ENCODE measurements around the gene ROBO1. TPM values are rescaled to one million over a fixed set of nuclear protein-coding genes. Genes with fewer than 3 reads are reported as not detected.

ROBO1 gene
- total and polyA plus RNA-seq, 2 of the 8 experiments (the other 6 are each of a cell fraction or from before 2014, with no cell fraction given), result 51.4 to 91.0 TPM

GRCh38 chr3:79246875-79247724, 520.7 kb downstream of the ROBO1 start (continued):
- TF ChIP-seq SP4 (IDR thresholded peaks at IDR 0.05; ENCODE audit: low read length) (no peak), JUND (IDR thresholded peaks at IDR 0.05; ENCODE audit: low read length) (no peak)
